K562 (cell line): ENCODE measurements around the gene KIF5C. TPM values are rescaled to one million over a fixed set of nuclear protein-coding genes. Genes with fewer than 3 reads are reported as not detected.

ENCODE experiments used
- CHD7 ChIP-seq: fragments of 200-600 bp; sonication (generic); IDR thresholded peaks from one replicate; pipeline ENCODE4 v1.6.1; 2012; ENCODE audit warnings: mild to moderate bottlenecking, low read depth, low read length, inconsistent platforms
- polyA plus RNA-seq, 8 experiments: library from polyadenylated mRNA; depleted of rRNA in 4 of 8; stranded (reverse) in 5 of 8; unstranded in 3 of 8; fragments of >200 nt; fragmentation: Nextera tagmentation in 2 of 8; fragmentation: Illumina TruSeq in 1 of 8; extraction: Ambion mirVana in 2 of 8; extraction: Trizol in 1 of 8; gene quantifications; 2 replicates each; pipeline versions ENCODE4 v1.2.1 to v1.2.3, GENCODE V29; 2011 to 2014; ENCODE audit warnings: inconsistent platforms in 1 of 8, missing spikeins in 1 of 8
- total RNA-seq, 7 experiments: library from RNA; depleted of rRNA in 6 of 7; stranded (reverse); fragments of >200 nt in 6 of 7; fragmentation: Illumina TruSeq in 2 of 7; extraction: Trizol in 2 of 7; gene quantifications; 2 replicates each; pipeline versions ENCODE4 v1.2.1 to v1.2.3, GENCODE V29; 2011 to 2021; ENCODE audit warnings: low replicate concordance in 1 of 7

Gene KIF5C
- total and polyA plus RNA-seq, 9 of the 15 experiments (the other 6 are each of a cell fraction or from before 2014, with no cell fraction given) = 0.01 to 0.09 (median 0.01) TPM; not detected in 6

- TF ChIP-seq CHD7 = no peak
- TF ChIP-seq, all 486 proteins: peak for 2
These were observed 162.8 kb downstream of the KIF5C start (continued) for GRCh38 chr2:149037851-149038250.
